ENCODE data around the gene LPIN1. TPM values are rescaled to one million over a fixed set of nuclear protein-coding genes. Genes with fewer than 3 reads are reported as not detected.

Gene LPIN1
- total RNA-seq, 1 donor from 2014 or later: 48.8 TPM

DNA sequence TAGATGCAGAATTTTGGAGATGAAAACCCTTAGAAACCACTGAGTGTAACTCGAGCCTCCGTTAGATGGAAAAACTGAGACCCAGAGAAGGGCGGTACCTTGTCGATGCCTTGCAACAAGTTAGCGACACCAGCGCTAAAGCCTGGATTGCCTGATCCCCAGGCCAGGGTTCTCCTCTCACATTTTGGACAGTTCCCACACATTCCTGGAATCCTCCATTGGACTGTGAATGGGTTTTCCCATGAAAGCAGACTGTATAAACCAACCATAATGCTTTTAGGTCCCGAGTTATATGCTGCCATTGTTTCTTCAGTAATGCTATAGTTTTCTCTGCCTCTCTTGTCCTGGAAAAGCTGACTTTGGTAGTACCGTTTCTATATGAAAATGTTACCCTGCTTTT, 37.1 kb upstream of the LPIN1 start:
- Mint-ChIP-seq H3K36me3 (ENCODE audit: low read depth) (no peaks in the 10 kb centered on the region), H3K9me3 (no peaks in the 10 kb centered on the region), H3K27me3 (ENCODE audit: low read depth) (peaks cover 31% of the 10 kb centered on the region), H3K4me3 (ENCODE audit: low read depth) (no peak overlapping the region), H3K27ac (no peak overlapping the region), H3K4me1 (ENCODE audit: low read depth) (no peaks in the 10 kb centered on the region)
- intact Hi-C loops (cut with micrococcal nuclease): no loop called here
- no peak for DNase-seq (ENCODE audit: low spot score)

DNA sequence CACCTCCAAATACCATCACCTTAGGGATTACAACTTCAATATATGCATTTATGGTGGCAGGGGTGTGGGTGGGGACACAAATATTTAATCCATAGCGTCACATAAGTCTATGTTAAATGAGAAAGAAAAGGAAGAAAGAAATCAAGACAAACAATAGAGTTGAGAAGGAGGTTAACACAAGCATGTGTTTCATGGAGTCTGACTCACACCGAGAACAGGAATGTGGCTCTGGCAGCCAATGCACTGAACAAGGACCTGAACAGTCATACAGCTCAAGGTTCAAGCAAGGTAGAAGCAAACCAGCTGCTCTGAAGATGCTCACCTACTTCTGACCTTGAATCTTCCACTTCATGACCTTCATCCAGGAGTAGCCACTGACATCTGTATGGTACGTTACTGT, 36.2 kb upstream of the LPIN1 start:
- no peak overlapping the region for H3K4me3 Mint-ChIP-seq (ENCODE audit: low read depth)
- intact Hi-C loops (cut with micrococcal nuclease): no loop called here

DNA sequence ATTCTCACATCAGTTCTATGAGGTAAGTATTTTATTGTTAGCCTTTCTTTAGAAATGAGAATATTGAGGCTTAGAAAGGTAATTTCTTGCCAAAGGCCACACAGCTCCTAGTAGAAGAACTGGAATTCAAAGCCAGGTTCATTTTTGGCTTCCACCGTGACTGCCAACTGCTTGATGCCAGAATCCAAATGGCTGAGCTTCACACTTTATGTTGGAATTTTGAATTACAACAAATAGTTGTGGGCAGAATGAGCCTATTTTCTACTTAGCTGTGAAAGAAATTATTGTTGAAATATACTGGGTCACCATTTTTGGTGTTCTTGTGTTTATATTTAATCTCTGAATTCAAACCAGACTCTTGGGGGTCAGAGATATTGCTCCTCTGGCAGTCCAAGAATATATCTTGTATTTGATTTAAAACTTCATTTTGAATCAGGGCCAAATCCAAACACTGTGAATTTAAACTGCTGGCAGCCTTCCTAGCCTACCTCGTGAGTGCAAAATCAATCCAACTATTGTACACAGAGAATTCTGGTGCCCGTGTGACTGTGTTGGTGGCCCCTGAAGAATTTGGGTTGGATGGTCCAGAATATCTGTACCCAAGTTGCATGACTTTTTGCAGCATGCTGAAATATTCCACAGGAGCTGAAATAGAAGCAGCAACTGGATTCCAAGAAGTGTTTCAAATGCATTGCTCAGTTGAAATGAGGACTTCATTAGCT, 35.6 kb upstream of the LPIN1 start:
- H3K36me3 Mint-ChIP-seq (ENCODE audit: low read depth): no peaks in the 10 kb centered on the region
- H3K4me3 Mint-ChIP-seq (ENCODE audit: low read depth): no peak overlapping the region
- intact Hi-C loops (cut with micrococcal nuclease): no loop called here

More for the DNA sequence above, 36.2 kb upstream of the LPIN1 start:
- Mint-ChIP-seq H3K36me3 (ENCODE audit: low read depth) (no peaks in the 10 kb centered on the region), H3K27ac (no peak overlapping the region), H3K27me3 (ENCODE audit: low read depth) (peaks cover 31% of the 10 kb centered on the region), H3K4me1 (ENCODE audit: low read depth) (no peaks in the 10 kb centered on the region), H3K9me3 (no peaks in the 10 kb centered on the region)
- no peak for DNase-seq (ENCODE audit: low spot score)

DNA sequence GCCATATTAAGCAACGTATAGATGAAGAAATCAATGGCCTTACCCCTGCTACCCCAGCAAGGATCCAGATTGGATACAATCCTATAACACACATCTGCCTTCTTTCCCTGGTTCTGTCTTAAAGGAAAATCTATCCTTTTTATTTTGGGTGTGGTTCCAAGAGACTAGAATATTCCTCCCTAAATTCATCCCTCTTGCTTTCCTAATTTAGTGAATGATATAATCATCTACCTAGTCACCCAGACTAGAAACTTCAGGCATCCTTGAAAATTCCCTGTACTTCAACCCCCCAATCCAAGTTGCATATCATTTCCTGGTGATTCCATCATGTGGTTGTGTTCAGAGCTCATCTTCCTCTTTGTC, 35.1 kb upstream of the LPIN1 start:
- H3K4me3 Mint-ChIP-seq (ENCODE audit: low read depth): no peak overlapping the region
- intact Hi-C loops (cut with micrococcal nuclease): no loop called here
- no peak for DNase-seq (ENCODE audit: low spot score)
- H3K27ac Mint-ChIP-seq: no peak overlapping the region
- H3K4me1 Mint-ChIP-seq (ENCODE audit: low read depth): no peaks in the 10 kb centered on the region
- no peaks in the 10 kb centered on the region for H3K36me3 Mint-ChIP-seq (ENCODE audit: low read depth)
- no peaks in the 10 kb centered on the region for H3K9me3 Mint-ChIP-seq
- H3K27me3 Mint-ChIP-seq (ENCODE audit: low read depth): peaks cover 24% of the 10 kb centered on the region

More for the DNA sequence above, 35.6 kb upstream of the LPIN1 start:
- Mint-ChIP-seq H3K27ac (no peak overlapping the region), H3K27me3 (ENCODE audit: low read depth) (peaks cover 27% of the 10 kb centered on the region), H3K4me1 (ENCODE audit: low read depth) (no peaks in the 10 kb centered on the region), H3K9me3 (no peaks in the 10 kb centered on the region)
- DNase-seq (ENCODE audit: low spot score): no peak

DNA sequence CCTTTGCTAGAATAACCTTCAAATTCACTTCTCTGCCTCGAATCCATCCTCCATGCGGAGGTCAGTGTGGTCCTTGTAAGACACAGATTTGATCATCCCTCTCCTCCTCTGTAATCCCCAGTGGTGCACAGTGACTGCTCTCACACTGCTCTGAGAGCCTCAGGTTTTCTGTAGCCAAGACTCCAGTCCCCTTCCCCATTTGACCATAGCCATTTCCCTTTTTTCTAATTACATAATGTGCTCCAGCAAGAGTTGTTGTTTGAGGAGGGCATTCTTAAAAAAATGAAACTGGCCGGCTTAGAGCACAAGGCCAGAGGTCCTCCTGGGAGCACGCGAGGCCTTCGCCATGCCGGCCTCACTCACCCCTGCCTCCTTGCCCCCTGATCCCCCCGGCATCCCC, 34.7 kb upstream of the LPIN1 start:
- intact Hi-C loops (cut with micrococcal nuclease): no loop called here
- Mint-ChIP-seq H3K4me3 (ENCODE audit: low read depth) (no peak overlapping the region), H3K27me3 (ENCODE audit: low read depth) (peaks cover 28% of the 10 kb centered on the region), H3K4me1 (ENCODE audit: low read depth) (peaks cover under 1% of the 10 kb centered on the region), H3K9me3 (no peaks in the 10 kb centered on the region), H3K36me3 (ENCODE audit: low read depth) (no peaks in the 10 kb centered on the region), H3K27ac (no peak overlapping the region)
- DNase-seq (ENCODE audit: low spot score): no peak

DNA sequence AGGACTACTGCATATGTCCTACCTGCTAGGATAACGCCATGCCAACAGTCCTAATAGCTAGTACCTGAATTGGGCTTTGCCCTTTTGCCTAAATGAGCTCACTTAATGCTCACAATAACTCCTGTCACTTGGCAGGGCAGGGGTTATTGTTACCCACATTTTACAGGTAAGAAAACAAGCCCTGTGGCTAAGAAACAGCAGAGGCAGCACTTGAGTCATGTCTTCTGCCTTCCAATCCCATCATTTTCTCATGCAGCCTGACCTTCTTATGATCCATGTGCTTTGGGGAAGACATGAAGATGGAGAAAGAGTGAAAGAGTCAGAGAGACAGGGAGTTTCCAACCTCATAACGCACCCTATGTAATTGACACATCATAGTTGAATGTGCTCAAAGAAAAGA, 33.6 kb upstream of the LPIN1 start:
- H3K36me3 Mint-ChIP-seq (ENCODE audit: low read depth): no peaks in the 10 kb centered on the region
- H3K27ac Mint-ChIP-seq: no peak overlapping the region
- H3K9me3 Mint-ChIP-seq: no peaks in the 10 kb centered on the region
- intact Hi-C loops (cut with micrococcal nuclease): no loop called here
- peaks cover 28% of the 10 kb centered on the region for H3K27me3 Mint-ChIP-seq (ENCODE audit: low read depth)
- H3K4me3 Mint-ChIP-seq (ENCODE audit: low read depth): no peak overlapping the region
- DNase-seq (ENCODE audit: low spot score): no peak
- peaks cover 5% of the 10 kb centered on the region for H3K4me1 Mint-ChIP-seq (ENCODE audit: low read depth)

DNA sequence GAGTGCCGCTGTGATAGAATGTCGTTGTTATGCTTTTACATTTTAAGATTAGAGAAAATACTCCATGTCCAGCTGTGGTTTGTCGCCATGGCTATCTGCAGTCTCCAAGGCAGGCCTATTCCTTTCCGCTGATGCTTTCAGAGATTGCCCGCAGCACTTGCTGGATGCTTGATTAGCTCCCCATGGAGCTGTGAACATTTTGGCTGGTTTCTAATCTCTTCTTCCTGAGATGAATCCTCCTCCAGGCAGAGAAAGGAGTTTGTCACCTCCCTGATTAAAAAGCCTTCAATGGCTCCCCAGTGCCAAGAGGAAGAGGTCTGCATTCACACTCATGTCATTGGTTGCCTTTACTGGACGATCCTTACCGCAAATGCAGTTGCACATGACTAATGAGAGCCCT, 32.6 kb upstream of the LPIN1 start:
- no peak for DNase-seq (ENCODE audit: low spot score)
- Mint-ChIP-seq H3K4me1 (ENCODE audit: low read depth) (peaks cover 5% of the 10 kb centered on the region), H3K36me3 (ENCODE audit: low read depth) (no peaks in the 10 kb centered on the region), H3K27me3 (ENCODE audit: low read depth) (peaks cover 33% of the 10 kb centered on the region), H3K27ac (no peak overlapping the region), H3K4me3 (ENCODE audit: low read depth) (no peak overlapping the region), H3K9me3 (no peaks in the 10 kb centered on the region)
- intact Hi-C loops (cut with micrococcal nuclease): no loop called here

DNA sequence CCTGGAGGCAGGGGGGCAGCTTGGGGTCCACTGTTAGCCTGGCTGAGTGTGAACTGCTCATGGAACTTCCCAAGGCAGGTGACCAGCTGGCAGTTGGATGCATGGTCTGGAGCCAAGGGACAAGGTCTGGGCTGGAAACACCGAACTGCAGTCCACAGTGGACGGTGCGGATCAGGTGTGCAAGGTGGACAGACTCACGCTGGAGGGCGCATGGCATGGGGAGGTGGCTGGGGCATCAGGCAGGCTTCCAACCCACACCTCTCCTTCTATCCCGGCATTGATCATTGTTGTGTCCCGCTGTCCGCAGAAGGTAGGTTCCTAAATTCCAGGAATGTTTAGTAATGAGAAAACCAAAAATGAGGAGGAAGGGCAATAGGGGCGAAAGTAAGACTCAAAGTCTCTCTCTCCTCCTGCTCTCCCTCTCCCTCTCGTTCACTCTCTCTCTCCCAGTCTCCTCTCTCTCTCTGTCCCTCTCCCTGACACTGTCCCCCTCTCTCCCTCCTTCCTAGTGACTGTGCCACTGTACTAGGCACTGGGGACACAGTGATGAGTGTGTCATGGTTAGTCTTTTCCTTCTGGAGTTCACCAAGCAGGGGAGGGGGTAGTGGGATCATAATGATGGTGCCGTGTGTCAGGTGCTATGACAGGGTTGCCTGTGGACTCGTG, 30.3 kb upstream of the LPIN1 start:
- intact Hi-C loops (cut with micrococcal nuclease): no loop called here
- no peaks in the 10 kb centered on the region for H3K36me3 Mint-ChIP-seq (ENCODE audit: low read depth)
- DNase-seq (ENCODE audit: low spot score): no peak
- no peaks in the 10 kb centered on the region for H3K9me3 Mint-ChIP-seq
- no peak overlapping the region for H3K27ac Mint-ChIP-seq
- H3K4me1 Mint-ChIP-seq (ENCODE audit: low read depth): peaks cover 10% of the 10 kb centered on the region
- H3K4me3 Mint-ChIP-seq (ENCODE audit: low read depth): no peak overlapping the region
- peaks cover 40% of the 10 kb centered on the region for H3K27me3 Mint-ChIP-seq (ENCODE audit: low read depth)

DNA sequence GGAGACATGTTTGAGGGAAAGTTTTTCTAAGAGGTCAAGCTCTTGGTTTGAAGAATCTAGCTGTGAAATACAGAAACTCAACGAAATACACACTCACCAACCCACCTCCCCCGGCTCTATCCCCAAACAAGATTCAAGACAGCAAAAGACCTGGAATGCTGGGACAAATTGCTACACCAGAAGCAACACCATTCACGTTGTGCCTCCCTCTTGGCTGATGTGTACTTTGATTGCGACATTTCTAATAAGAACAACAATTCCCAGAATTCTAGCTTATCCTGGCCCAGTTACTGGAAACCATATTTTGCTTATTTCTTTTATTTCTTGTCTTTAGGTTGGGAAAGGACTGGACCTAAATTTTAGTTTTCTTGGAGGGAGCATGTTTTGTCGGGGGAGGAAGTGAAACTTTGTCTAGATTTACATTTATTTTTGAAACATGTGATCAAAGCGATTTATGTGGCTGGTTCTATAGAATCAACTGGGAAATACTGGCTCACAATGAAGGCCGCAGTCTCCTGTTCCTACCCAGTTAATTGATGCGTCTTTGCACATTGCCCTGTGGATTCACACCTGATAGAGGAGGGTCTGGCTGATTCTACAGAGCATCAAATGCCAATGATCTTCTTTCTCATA, 29.6 kb upstream of the LPIN1 start:
- Mint-ChIP-seq H3K36me3 (ENCODE audit: low read depth) (no peaks in the 10 kb centered on the region), H3K4me3 (ENCODE audit: low read depth) (no peak overlapping the region), H3K27ac (no peak overlapping the region), H3K27me3 (ENCODE audit: low read depth) (peaks cover 38% of the 10 kb centered on the region), H3K9me3 (no peaks in the 10 kb centered on the region), H3K4me1 (ENCODE audit: low read depth) (peaks cover 10% of the 10 kb centered on the region)
- intact Hi-C loops (cut with micrococcal nuclease): no loop called here
- DNase-seq (ENCODE audit: low spot score): no peak

DNA sequence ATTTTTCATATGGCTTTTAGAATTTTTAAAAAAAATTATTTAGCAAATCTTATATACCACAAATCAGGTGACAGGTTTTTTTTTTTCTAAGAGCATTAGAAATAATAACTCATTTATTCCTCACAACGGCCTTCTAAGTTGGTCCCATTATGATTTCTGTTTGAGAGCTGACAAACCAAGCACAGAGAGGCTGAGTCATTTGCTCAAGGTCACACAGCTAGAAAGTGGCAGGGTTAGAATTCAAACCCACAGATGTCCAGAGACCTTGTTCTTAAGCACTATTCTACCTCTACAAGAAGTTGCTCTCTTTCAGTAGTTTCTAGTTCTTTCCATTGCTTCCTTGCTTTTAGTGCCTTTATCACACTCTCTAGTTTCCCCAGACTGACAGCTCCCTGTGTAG, 28.8 kb upstream of the LPIN1 start:
- H3K9me3 Mint-ChIP-seq: no peaks in the 10 kb centered on the region
- DNase-seq (ENCODE audit: low spot score): no peak
- H3K4me1 Mint-ChIP-seq (ENCODE audit: low read depth): peaks cover 10% of the 10 kb centered on the region
- no peak overlapping the region for H3K4me3 Mint-ChIP-seq (ENCODE audit: low read depth)
- H3K36me3 Mint-ChIP-seq (ENCODE audit: low read depth): no peaks in the 10 kb centered on the region
- H3K27me3 Mint-ChIP-seq (ENCODE audit: low read depth): peaks cover 33% of the 10 kb centered on the region
- no peak overlapping the region for H3K27ac Mint-ChIP-seq
- intact Hi-C loops (cut with micrococcal nuclease): no loop called here

DNA sequence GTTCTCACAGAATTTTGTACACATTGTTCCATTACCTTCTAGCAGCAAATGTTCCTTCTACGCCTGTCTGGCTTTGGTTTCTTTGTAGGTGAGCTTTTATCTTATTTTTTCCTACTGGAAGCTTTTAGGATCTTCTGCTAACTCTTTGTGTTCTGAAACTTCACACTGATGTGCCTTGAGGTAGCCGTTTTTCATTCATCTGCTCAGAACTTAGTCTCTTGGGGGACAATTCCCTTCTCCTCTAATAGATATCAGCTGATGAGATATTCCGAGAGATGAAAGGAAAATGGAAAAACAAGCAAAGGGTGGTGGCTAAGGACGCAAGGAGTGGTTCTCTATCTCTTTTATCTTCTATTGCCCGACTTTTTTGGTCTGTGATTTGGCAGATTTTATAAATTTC, 27.8 kb upstream of the LPIN1 start:
- Mint-ChIP-seq H3K36me3 (ENCODE audit: low read depth) (no peaks in the 10 kb centered on the region), H3K27me3 (ENCODE audit: low read depth) (peaks cover 39% of the 10 kb centered on the region), H3K4me1 (ENCODE audit: low read depth) (peaks cover 10% of the 10 kb centered on the region), H3K27ac (no peak overlapping the region), H3K4me3 (ENCODE audit: low read depth) (no peak overlapping the region), H3K9me3 (no peaks in the 10 kb centered on the region)
- intact Hi-C loops (cut with micrococcal nuclease): no loop called here
- DNase-seq (ENCODE audit: low spot score): no peak

DNA sequence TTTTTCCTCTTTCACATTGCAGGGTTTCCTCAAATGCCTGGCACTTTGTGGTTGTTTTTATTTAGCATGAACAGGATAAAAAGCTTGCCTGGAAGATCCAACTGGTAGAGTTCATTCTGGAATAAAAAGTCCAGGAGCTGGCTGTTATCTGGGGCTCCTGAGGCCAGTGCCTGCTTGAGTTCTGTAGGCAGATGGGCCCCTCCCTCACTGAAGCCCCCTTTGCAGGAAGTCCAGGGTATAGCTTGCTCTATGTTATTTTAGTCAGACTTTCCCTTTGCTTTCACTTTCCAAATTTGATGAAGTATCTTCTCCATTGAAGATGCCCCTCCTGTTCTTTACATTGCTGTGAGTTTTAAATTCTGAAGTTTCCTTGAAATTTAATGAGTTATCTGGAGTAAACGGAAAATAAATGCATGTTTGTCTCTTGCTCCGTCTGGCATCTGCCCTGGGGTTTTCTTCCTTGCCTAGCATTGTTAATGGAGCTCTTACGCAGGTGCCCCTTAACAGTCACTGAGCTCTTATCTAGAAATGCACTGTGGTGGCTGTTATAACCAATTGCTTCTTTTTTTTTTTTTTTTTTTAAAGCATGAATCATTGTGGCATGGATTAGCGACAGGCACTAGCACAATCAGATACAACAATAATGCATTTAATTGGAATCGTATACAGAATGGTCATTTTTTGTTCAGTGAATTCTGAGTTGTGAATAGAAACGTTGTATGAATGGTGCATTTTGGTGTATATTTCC, 27.0 kb upstream of the LPIN1 start:
- no peaks in the 10 kb centered on the region for H3K9me3 Mint-ChIP-seq
- no peak overlapping the region for H3K27ac Mint-ChIP-seq
- H3K4me1 Mint-ChIP-seq (ENCODE audit: low read depth): peaks cover 10% of the 10 kb centered on the region
- peaks cover 39% of the 10 kb centered on the region for H3K27me3 Mint-ChIP-seq (ENCODE audit: low read depth)
- DNase-seq (ENCODE audit: low spot score): no peak
- peak overlapping the region; percentile 26 for H3K4me3 Mint-ChIP-seq (ENCODE audit: low read depth)
- H3K36me3 Mint-ChIP-seq (ENCODE audit: low read depth): no peaks in the 10 kb centered on the region
- intact Hi-C loops (cut with micrococcal nuclease): no loop called here

DNA sequence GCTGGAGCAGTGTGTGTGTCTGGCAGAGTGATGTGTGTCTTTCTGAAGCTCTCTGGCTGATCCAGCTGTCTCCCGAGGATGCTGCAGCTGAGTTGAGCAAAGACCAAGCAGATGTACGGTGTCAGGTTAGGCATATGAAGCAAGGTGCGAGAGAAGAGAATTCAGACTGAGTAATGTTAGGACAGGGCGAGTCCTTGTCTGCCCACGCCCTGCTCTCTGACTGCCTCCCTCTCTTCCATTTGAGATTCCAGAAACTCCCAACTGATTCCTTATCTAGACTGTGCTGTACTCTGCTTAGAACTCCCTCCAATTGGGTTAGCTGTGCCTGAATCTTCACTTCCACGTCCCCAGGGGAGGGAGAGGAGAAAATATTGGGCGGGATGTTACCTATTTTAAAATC, 25.7 kb upstream of the LPIN1 start:
- no peak overlapping the region for H3K4me3 Mint-ChIP-seq (ENCODE audit: low read depth)
- peaks cover 39% of the 10 kb centered on the region for H3K27me3 Mint-ChIP-seq (ENCODE audit: low read depth)
- no peak for DNase-seq (ENCODE audit: low spot score)
- H3K27ac Mint-ChIP-seq: no peak overlapping the region
- intact Hi-C loops (cut with micrococcal nuclease): no loop called here
- H3K4me1 Mint-ChIP-seq (ENCODE audit: low read depth): peaks cover 10% of the 10 kb centered on the region
- no peaks in the 10 kb centered on the region for H3K36me3 Mint-ChIP-seq (ENCODE audit: low read depth)
- no peaks in the 10 kb centered on the region for H3K9me3 Mint-ChIP-seq
